ENCODE measurements around the gene STK39. TPM values are rescaled to one million over a fixed set of nuclear protein-coding genes. Genes with fewer than 3 reads are reported as not detected.

The STK39 gene
- polyA plus RNA-seq, 2 of the 4 experiments (the other 2 are of a cell fraction): 14.2 to 27.2 TPM

DNA sequence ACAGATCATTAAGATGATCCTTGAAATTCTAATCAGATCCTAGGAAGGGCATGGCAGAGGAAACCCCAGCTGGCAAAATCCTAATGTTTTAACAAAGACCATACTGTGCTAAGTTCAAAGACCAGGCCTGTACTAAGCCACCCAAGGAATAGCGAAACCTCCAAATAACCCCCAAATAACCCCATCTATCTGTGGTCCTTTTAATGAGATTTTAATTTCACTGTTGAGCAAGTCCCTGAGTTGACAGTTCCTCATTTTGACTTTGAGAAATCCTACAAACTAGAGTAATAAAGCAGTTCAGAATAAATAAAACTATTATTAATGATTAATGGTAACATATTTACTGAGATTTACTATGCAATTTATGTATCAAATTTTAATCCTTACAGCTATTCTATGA, 259.8 kb downstream of the STK39 start:
- DNase-seq (ENCODE audit: low read depth in 1 of 2, low spot score in 1 of 2) (no peak), FAIRE-seq (no peak), ATAC-seq (no peak)
- Histone ChIP-seq H3K27ac (no peak overlapping the region), H3K4me3 (no peak overlapping the region), H3K9me3 (no peaks in the 10 kb centered on the region), H3K4me1 (no peaks in the 10 kb centered on the region), H3K4me2 (no peak overlapping the region)
- TF ChIP-seq ZFP36 (IDR thresholded peaks at IDR 0.05; ENCODE audit: borderline replicate concordance, partially characterized antibody): no peak
- no peak for TF ChIP-seq JUNB (IDR thresholded peaks at IDR 0.05)
- TF ChIP-seq HEYL (CRISPR knock-in tag; IDR thresholded peaks at IDR 0.05): no peak
- TF ChIP-seq, protein P1, sequence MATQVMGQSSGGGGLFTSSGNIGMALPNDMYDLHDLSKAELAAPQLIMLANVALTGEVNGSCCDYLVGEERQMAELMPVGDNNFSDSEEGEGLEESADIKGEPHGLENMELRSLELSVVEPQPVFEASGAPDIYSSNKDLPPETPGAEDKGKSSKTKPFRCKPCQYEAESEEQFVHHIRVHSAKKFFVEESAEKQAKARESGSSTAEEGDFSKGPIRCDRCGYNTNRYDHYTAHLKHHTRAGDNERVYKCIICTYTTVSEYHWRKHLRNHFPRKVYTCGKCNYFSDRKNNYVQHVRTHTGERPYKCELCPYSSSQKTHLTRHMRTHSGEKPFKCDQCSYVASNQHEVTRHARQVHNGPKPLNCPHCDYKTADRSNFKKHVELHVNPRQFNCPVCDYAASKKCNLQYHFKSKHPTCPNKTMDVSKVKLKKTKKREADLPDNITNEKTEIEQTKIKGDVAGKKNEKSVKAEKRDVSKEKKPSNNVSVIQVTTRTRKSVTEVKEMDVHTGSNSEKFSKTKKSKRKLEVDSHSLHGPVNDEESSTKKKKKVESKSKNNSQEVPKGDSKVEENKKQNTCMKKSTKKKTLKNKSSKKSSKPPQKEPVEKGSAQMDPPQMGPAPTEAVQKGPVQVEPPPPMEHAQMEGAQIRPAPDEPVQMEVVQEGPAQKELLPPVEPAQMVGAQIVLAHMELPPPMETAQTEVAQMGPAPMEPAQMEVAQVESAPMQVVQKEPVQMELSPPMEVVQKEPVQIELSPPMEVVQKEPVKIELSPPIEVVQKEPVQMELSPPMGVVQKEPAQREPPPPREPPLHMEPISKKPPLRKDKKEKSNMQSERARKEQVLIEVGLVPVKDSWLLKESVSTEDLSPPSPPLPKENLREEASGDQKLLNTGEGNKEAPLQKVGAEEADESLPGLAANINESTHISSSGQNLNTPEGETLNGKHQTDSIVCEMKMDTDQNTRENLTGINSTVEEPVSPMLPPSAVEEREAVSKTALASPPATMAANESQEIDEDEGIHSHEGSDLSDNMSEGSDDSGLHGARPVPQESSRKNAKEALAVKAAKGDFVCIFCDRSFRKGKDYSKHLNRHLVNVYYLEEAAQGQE (IDR thresholded peaks at IDR 0.05): no peak
- TF ChIP-seq BHLHE40 (IDR thresholded peaks at IDR 0.05; ENCODE audit: low read depth, low read length): no peak
- TF ChIP-seq MAX (IDR thresholded peaks at IDR 0.05): no peak
- 95% methylated on average over 1 of the region's 1 CpG for WGBS (ENCODE audit: missing lambda C conversion rate)
- POLR2A ChIA-PET: no interaction called here
- CTCF ChIA-PET: no interaction called here

DNA sequence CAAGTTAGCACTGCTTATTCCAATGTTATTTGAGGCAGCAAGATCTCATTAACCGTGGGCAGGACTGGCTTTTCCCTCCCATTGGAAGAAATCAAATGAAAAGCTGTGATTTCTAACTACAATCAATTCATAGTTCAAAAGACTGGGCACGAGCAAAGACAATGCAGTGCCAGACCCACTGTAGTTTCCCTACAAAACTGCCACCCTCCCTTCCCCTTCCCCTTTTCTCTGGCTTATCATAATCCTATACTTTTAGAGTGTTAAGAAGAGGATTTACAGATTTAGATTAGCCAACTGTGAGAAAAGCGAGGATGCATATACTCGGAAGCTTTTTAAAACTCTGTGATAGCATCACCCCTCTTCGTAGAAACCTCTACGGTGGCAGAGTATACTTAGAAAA, 260.4 kb downstream of the STK39 start:
- no peak for FAIRE-seq
- no peak overlapping the region for H3K4me2 ChIP-seq
- H3K4me1 ChIP-seq: peaks cover 4% of the 10 kb centered on the region; the same call in 1 of the 3 replicates
- TF ChIP-seq JUNB (IDR thresholded peaks at IDR 0.05): no peak
- no peak for TF ChIP-seq CBX8 (IDR thresholded peaks at IDR 0.05)
- no peak for TF ChIP-seq POLR2A (IDR thresholded peaks at IDR 0.05; ENCODE audit: low read length)
- no peak for TF ChIP-seq USF2 (IDR thresholded peaks at IDR 0.05)
- no peak for TF ChIP-seq TP53 (CRISPR knock-in tag; IDR thresholded peaks at IDR 0.05)
- TF ChIP-seq POLR2AphosphoS2 (conservative IDR thresholded peaks at IDR 0.05; ENCODE audit: low read length): no peak
- 83% methylated on average over 6 of the region's 6 CpGs for WGBS (ENCODE audit: missing lambda C conversion rate)
- no peak for ATAC-seq
- ChIA-PET CTCF (no interaction called here), POLR2A (no interaction called here)
- no peak overlapping the region for H3K27ac ChIP-seq
- no peak overlapping the region for H3K4me3 ChIP-seq
- H3K9me3 ChIP-seq: no peaks in the 10 kb centered on the region
- no peak for DNase-seq (ENCODE audit: low read depth in 1 of 2, low spot score in 1 of 2)

DNA sequence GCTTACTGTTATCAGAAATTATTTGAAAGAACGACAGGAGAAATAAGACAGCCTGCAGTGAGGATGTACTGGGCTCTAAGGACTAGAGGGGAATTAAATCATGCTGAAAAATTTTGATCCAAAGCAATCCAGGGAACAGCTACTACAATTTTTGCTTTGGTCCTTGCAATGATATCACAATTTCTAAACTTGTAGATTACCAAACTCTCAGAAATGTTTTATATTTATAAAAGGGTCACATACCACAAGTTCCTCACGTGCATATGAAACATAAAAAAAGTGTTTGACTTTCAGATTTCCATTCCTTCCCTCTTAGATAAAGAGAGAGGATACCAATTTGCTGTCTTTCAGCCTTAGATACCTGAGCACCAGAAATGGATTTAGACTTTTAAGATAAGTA, 261.2 kb downstream of the STK39 start:
- no peak for FAIRE-seq
- no peak for ATAC-seq
- H3K27ac ChIP-seq: no peak overlapping the region
- peaks cover 6% of the 10 kb centered on the region; the same call in 1 of the 3 replicates for H3K4me1 ChIP-seq
- ChIA-PET POLR2A (no interaction called here), CTCF (no interaction called here)
- WGBS (ENCODE audit: missing lambda C conversion rate): 66% methylated on average over 2 of the region's 2 CpGs
- DNase-seq (ENCODE audit: low read depth in 1 of 2, low spot score in 1 of 2): no peak
- no peaks in the 10 kb centered on the region for H3K9me3 ChIP-seq
- no peak for TF ChIP-seq RCOR1 (IDR thresholded peaks at IDR 0.05; ENCODE audit: low read depth, low read length)
- no peak for TF ChIP-seq ZNF302 (CRISPR knock-in tag; IDR thresholded peaks at IDR 0.05)
- TF ChIP-seq, protein P2, sequence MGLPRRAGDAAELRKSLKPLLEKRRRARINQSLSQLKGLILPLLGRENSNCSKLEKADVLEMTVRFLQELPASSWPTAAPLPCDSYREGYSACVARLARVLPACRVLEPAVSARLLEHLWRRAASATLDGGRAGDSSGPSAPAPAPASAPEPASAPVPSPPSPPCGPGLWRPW (IDR thresholded peaks at IDR 0.05): no peak
- TF ChIP-seq, protein P1 (IDR thresholded peaks at IDR 0.05): no peak
- no peak for TF ChIP-seq SMC3 (IDR thresholded peaks at IDR 0.05)
- no peak for TF ChIP-seq HOXB13 (CRISPR knock-in tag; IDR thresholded peaks at IDR 0.05; ENCODE audit: low read depth)
- TF ChIP-seq E2F6 (IDR thresholded peaks at IDR 0.05; ENCODE audit: borderline replicate concordance, low read depth): no peak
- no peak for TF ChIP-seq CBX2 (IDR thresholded peaks at IDR 0.05; ENCODE audit: borderline replicate concordance, low read depth)
- TF ChIP-seq MAX (IDR thresholded peaks at IDR 0.05): no peak
- no peak for TF ChIP-seq GATA3 (IDR thresholded peaks at IDR 0.05; ENCODE audit: borderline replicate concordance)
- no peak for TF ChIP-seq KDM5A (IDR thresholded peaks at IDR 0.05)
- H3K4me2 ChIP-seq: no peak overlapping the region
- no peak overlapping the region for H3K4me3 ChIP-seq

All from A549 (cell line).